CD4-positive, alpha-beta T cell treated with Interferon alpha-2 for 1 hour (primary cell): ENCODE data around the gene C19orf73.
A peak's percentile ranks its signal among the peaks of the same experiment; 100 is the strongest.

Source experiments
- DNase-seq, 2 donors: peaks; one replicate each; pipeline ENCODE4 v3.0.0-alpha.2; 2020 to 2022

C19orf73 gene

DNA sequence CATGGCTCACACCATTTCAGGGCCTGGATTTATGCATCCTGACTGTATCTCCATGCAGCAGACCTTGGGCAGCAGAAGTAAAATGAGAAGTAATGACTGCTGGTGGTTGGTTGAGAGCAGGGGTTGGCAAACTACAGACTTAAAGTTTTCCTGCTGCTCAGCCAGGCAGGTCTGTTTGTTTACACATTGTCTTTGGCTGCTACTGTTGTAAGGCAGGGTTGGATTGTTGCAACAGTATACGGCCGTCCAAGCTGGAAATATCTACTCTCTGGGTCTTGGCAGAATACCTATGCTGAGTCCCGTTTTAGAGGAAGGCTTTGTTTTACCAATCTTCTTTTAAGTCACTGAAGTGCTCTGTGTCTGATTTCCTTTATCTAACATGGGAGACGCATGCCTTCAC lies 20.1 kb downstream of the C19orf73 start:
- DNase-seq: no peak

DNA sequence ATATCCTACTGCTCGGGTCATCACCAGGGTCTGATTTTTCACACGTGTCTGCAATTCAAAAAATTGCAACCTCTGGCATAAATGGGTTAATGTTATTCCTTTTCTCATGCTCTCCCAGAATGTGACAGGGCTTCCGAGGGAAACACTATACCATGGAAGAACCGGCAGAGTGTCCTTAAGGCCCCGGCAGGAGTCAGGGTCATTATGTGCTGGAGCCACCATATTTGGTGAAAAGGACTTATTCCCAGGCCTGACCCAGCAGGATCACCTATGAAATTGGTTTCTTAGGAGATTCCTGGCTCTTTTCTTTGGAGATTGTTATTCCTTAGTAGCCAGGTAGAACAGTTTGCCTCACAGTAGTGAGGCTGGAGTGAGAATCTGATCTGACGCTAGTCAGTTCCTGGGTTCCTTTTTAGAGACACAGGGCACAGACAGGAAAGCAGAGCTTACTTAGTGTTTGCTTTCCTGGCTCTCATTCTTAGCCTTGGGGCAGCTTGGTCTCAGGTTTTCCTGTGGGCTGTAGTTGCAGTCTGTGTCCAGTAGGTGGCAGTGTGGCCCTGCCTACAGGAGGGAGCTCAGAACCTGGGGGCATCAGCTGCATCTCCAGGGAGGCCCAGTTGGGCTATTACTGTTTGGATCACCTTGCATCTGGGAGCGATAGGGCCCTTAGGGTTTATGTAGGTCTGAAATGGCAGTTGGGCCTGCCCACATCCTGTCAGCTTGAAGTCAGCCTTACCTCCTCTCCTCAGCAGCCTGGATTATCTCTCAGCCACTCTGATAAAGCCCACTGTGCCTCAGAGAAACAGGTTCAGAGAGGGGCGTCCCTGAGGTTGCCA lies 21.3 kb downstream of the C19orf73 start:
- DNase-seq: peak; percentile 76 to 84

DNA sequence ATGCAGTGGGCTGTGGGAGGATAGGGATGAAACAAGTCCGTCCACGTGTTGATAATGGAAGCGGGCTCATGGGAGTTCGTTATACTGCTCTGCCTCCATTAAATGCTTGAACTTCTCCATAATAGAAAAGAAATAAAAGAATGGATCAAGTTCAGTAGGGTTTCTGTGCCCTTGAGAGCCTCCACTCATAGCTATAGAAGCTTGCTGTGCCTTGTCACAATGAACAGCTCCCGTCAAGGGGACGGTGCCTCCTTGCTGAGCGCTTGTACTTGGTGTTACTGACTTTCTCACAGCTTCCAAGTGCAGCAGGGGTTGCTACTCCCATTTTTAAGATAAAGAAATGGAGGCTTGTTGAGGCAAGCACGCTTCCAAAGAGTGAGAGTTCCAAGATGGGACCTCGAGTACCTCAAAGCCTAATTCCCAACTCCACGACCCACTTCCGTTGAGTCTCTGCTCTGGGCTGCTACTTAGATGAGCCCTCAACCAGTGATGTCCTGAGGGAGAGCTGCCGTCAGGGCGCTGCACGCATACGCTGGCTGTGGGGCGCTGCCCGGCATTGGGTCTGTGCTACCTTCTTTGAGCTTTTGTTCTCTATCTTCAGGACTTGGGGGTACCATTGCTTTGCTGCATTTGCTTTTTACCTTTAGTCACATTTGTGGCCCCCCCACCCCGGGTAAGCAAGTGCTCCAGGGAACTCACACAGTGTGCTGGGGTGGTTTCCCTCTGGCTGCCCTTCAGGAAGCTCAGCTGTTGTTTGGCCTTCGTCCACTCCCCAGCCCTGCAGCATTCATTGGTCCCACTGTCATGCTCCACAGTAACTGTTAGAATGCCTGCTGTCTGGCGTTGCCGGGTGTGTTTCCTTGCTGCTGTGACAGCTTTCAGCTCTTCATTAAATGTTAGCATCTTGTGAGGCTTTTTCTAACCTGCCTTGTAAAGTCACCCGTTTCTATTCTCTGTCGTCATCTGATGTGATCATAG lies 24.1 kb downstream of the C19orf73 start:
- DNase-seq: no peak

DNA sequence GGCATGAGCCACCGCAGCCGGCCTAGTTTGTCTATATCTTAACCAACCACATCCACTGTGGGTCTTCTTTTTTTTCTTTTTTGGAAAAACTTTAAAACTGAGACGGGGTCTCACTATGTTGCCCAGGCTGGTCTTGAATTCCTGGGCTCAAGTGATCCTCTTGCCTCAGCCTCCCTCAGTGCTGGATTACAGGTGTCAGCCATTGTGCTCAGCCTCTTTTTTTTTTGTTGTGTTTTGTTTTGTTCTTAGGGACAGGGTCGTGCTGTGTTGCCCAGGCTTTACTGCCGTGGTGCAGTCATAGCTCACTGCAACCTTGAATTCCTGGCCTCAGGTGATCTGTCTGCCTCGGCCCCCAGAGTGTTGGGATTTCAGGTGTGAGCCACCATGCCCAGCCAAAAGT lies 26.3 kb downstream of the C19orf73 start:
- DNase-seq: no peak

DNA sequence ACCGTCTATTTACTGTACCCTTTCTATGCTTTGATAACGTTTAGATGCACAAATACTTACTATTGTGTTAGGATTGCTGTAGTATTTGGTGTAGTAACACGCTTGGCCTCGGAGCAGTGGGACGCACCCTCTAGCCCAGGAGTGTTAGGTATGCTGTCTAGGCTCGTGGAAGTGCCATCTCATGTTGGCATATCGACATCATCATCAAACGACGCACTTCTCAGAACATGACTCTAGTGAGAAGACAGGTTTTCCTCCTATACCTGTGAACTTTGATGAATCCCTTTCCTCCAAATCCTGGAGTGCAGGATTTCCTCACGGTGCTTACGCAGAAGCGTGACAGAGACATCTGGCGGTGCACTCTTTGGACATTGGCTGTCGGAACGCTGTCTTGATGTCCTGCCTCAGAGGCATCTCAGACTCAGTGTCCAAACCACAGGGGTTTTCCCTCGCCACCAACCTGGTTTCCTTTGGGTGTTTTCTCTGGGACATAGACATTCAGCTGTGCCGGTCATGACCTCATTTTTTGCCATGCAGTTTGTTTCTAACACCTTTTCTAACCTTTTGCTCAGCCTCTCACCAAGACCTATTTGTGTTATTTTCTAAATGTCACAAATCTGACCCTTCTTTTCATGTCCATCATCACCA lies 27.4 kb downstream of the C19orf73 start:
- no peak for DNase-seq

DNA sequence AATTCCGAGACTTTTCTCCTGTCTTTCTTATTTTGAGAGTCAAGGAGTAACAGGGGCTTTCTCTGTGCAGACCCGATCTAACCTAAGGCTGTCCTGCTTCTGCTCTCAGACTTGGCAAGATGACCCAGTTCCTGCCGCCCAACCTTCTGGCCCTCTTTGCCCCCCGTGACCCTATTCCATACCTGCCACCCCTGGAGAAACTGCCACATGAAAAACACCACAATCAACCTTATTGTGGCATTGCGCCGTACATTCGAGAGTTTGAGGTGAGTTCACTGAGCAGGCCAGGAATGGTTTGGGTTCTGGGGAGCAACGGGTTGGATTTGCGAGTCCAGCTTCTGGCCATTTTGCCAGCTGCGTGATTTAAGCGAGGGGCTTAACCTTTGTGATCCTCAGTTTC lies 32.6 kb downstream of the C19orf73 start:
- no peak for DNase-seq

DNA sequence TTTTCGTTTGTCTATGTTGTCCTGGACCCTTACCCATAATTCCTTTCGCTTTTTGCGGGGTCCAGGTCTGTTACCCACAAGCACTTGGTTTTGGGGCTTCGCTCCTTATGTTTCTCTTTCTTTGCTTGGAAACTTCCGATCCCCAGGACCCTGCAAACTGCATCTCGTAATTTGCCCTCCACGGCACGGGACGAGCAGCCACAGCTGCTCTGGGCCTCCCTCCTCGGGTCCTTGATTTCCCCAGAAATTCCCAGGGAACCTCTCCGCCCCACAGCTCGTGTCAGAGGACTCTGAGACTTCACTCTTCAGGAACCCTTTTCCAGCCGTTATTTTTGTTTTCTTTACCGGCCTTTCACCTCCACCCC lies 33.1 kb downstream of the C19orf73 start:
- DNase-seq: no peak

DNA sequence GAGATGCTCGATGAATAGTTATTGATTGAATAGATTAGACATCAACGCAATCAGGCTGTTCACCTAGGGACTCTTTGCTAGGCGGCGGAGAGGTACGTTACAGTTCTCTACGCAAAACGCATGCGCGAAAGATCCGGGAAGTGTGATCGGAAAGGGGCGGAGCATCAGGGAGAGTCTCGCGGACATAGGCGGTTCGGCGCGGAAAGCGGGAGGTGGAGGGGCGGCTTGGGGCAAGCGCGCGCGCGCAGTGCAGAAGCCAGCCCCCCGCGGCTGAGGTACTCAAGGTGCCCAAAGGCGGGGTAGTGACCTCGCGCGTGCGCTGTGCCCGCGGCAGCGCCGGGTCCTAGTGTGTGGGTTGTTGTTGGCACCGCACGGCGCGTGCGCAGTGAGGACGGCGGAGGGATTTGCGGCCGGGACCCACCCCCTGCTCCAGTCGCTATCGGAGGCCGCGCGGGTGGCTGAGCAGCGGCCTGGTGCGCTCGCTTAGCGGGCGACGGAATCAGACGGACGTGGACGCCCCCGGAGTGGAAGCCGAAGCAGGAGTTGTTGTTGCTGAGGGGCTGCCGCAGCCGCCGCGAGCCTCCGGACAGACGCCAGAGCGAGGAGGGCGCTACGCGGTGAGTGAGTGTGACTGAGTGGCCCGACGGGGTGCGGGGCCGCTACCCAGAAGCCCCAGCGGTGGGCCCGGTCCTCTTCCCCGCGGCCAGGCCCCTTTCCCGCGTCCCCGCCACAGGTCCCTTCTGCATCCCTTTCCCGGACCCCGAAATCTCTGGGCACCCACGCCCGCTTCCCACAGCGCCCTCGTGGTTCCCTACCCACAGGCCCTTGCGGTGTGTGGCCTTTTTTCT lies 33.7 kb downstream of the C19orf73 start, which contains the start of gene SNRNP70:
Gene SNRNP70 (plus strand): TSS at position 432 of the 848 bp plus-strand sequence. CDS start 964 bp downstream, outside the sequence.
- DNase-seq: peak; percentile 100

DNA sequence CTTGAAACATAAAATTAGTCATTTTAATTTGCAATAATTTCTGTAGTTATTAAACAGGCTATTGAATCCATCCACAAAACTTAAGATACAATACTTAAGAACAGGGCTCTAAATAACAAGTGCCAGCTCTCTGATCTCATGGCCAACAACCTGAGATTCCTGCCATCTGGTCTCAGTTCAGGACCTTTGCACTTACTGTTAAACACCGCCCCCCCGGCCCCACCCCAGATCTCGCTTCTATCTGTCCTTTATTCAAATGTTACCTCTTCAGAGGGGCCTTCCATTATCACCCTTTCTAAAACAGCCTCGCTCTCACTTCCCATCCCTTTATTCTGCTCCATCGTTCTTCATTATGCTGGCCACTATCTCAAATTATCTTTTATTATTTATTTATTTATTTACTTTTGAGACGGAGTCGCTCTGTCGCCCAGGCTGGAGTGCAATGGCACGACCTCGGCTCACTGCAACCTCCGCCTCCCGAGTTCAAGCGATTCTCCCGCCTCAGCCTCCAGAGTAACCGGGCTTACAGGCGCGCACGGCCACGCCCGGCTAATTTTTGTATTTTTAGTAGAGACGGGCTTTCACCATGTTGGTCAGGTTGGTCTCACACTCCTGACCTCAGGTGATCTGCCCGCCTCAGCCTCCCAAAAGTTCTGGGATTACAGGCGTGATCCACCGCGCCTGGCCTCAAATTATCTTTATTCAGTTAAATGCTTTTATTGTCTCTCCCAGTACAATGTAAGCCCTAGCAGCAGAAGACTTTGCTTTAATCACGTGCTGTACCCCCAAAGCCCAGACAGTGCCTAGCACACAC lies 34.5 kb downstream of the C19orf73 start:
- DNase-seq: no peak

DNA sequence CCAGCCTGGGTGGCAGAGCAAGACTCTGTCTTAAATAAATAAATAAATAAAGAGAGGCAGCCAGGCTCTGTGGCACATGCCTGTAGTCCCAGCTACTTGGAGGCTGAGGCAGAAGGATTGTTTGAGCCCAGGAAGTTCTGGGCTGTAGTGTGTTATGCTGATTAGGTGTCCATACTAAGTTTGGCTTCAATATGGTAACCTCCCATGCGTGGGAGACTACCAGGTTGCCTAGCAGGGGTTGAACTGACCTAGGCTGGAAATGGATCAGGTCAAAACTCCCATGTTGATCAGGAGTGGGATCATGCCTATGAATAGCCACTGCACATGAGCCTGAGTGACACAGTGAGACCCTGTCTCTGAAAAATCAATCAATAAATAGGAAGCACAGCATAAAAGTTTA lies 37.7 kb downstream of the C19orf73 start:
- no peak for DNase-seq

DNA sequence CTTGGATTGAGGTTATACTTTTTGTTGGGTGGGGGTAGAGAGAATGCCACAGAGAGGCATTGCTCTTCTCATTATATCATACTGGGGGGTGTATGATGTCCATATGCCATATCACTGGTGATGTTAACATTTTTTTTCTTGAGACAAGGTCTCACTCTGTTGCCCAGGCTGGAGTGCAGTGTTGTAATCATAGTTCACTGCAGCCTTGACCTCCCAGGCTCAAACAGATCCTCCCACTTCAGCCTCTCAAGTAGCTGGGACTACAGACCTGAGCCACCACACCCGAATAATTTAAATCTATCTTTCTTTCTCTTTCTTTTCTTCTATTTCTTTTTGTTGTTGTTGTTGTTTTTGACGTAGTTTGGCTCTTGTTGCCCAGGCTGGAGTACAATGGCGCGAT lies 38.6 kb downstream of the C19orf73 start:
- no peak for DNase-seq

DNA sequence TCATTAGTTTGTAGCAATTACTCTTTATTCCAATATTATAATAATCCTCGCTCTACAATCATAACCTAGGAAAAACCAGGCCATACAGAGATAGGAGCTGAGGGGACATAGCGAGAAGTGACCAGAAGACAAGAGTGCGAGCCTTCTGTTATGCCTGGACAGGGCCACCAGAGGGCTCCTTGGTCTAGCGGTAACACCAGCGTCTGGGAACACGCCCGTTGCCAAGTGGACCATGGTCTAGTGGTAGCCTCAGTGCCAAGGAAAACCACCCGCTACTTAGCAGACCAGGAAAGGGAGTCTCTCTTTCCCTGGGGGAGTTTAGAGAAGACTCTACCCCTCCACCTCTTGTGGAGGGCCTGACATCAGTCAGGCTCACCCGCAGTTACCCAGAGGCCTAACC lies 44.1 kb downstream of the C19orf73 start:
- DNase-seq: peak; percentile 32 to 35

DNA sequence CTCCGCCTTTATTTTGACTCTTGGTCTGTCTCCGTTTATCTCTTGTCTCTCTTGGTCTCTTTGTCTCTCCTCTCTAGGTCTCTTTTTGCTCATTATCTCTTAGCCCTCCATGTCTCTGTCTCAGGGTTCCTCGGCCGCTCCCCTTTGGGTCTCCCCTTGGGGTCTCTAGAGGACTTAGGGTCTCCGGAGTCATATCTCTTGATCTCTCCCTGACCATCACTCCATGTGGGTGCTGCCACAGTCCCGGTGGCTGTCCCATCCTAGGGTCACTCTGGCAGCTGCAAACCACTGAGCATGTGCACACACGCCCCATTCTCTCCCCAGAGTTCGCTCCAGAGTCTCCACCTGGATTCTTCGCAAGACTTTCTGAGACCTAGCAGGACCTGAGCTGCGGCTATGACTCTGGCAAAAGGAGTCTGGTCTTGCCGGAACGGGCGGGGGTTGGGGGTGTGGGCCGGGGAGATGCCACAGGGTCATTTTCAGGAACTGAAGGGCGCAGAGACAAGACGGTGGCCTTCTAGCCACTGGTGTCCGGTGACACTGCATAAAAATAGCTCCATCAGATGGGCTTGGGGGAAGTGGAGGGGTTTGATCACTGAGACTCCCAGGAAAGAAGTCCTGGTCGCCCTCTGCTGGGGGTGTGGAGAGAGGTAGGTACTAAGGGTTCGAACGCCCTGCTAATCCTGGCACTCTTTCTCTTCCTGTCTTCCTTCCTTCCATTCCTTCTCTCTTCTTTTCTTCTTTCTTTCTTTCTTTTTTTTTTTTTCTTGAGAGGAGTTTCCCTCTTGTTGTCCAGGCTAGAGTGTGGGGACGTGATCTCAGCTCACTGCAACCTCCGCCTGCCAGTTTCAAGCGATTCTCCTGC lies 45.2 kb downstream of the C19orf73 start:
- no peak for DNase-seq

DNA sequence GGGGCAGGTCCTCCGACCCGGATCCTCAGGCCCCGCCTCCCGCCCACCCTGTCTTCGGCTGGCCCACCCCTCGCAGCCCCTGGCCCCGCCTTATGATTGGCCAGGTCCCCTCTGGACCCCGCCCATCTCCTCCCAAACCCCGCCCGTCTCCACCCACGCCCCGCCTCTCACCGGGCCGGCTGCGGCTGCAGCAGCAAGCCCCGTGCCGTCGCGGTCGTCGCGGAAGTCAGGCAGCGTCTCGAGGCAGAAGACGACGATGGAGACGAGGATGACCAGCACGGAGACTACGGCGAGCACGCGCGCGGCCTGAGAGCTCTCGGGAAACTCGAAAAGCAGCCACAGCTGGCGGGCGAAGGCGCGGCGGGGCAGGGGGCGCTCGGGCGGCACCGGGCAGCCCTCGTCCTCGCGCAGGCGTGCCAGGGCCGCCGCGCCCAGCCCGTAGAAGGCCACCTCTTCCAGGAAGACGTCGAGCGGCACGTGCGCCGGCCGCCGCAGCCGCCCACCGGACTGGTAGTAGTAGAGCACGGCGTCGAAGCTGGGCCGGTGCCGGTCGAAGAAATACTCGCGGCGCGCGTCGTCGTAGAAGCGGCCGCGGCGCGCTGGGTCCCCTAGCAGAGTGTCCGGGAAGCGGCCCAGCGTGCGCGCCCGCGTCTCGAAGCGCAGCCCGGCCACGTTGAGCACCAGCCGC lies 46.9 kb downstream of the C19orf73 start:
- DNase-seq: peak in 1 of 2 donors; percentile 24

DNA sequence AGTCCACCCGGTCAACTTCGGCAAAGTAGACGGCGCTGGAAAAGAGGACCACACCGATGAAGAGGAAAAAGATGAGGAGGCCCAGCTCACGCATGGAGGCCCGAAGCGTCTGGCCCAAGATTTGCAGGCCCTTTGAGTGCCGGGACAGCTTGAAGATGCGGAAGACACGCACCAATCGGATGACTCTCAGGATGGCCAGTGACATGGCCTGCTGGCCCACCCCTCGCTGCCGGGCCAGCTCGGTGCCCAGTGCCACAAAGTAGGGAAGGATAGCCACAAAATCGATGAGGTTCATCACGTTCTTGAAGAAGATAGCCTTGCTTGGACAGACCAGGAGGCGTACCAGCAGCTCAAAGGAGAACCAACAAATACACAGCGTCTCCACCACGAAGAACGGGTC lies 48.5 kb downstream of the C19orf73 start:
- DNase-seq: no peak

DNA sequence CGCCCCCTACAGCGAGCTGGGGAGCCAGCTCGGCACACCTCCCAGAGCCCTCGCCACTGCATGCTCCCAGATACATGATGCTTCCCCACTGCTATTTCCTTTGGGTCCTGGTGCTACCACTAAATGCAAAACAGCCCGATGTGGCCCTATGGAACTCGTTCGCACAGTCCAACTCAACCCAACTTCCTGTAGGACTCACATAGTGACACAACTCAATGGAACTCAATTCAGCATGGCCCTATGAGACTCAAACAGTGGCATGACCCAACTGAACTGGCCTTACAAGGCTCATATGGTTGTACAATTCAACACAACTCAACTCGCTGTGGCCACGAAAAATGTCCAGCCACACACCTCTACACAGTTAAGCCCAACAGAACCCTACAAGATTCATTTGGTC lies 49.9 kb downstream of the C19orf73 start:
- no peak for DNase-seq
